ENCODE data around the gene SLC51B.
A peak's percentile ranks its signal among the peaks of the same experiment; 100 is the strongest.
"Not testable (repeated sequence)": the region's sequence is repeated elsewhere in the genome, so short reads cannot be mapped to it uniquely, and the experiment has no call there.

SLC51B gene
- 0 reads per million in 2 experiments for total RNA-seq

- no peak for DNase-seq (ENCODE audit: low read depth)
These were observed at the start of gene SLC51B for GRCh38 chr15:65044724-65045481. TSS of gene SLC51B (plus strand) at chr15:65045387. CDS start at chr15:65050005, 4,618 bp downstream.

DNA sequence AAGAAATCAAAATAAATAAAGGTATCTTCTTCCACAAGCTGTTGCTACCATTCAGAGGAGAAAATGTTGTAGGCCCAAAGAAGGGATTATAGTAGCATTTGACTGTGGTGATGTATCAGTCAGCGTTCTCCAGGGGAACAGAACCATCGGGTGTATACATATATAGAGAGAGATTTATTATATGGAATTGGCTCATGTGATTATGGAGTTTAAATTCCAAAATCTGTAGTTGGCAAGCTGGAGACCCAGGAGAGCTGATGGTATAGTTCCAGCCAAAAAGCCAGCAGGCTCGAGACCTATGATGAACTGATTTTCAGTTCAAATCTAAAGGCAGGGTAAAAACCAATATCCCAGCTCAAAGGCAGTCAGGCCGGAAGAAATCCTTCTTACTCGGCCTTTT, 48.1 kb upstream of the SLC51B start:
- no peak for DNase-seq (ENCODE audit: low read depth)

- DNase-seq (ENCODE audit: low read depth): no peak
These were observed 47.3 kb upstream of the SLC51B start for GRCh38 chr15:64997745-64998375.

GRCh38 chr15:65004993-65005392, 40.2 kb upstream of the SLC51B start:
- no peak for DNase-seq (ENCODE audit: low read depth)

- no peak for DNase-seq (ENCODE audit: low read depth)
These were observed 38.3 kb upstream of the SLC51B start for GRCh38 chr15:65006876-65007275.

- DNase-seq (ENCODE audit: low read depth): no peak
These were observed 36.2 kb upstream of the SLC51B start for GRCh38 chr15:65008983-65009382.

GRCh38 chr15:65011198-65011597, 34.0 kb upstream of the SLC51B start:
- DNase-seq (ENCODE audit: low read depth): not testable (repeated sequence)

GRCh38 chr15:65020419-65020818, 24.8 kb upstream of the SLC51B start:
- DNase-seq (ENCODE audit: low read depth): no peak

- no peak for DNase-seq (ENCODE audit: low read depth)
These were observed 23.7 kb upstream of the SLC51B start for GRCh38 chr15:65021488-65021887.

GRCh38 chr15:65026756-65027155, 18.4 kb upstream of the SLC51B start:
- DNase-seq (ENCODE audit: low read depth): no peak

DNA sequence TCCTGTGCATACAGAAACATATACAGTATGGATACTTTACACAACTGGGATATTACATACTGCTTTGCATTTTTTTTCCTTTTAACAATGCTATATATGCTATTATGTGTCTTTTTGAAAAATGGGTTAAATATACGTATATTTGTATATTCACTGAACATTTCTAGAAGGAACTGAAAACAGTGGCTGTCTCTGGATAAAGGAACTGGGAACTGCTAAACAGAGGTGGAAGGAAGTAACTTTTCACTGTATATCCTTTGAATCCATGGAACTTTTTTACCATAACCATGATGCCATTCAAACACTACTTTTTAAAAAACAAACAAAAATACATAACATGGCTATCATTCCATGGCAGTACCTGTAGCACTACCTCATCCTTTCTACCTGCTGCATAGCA, 17.6 kb upstream of the SLC51B start:
- no peak for DNase-seq (ENCODE audit: low read depth)

DNA sequence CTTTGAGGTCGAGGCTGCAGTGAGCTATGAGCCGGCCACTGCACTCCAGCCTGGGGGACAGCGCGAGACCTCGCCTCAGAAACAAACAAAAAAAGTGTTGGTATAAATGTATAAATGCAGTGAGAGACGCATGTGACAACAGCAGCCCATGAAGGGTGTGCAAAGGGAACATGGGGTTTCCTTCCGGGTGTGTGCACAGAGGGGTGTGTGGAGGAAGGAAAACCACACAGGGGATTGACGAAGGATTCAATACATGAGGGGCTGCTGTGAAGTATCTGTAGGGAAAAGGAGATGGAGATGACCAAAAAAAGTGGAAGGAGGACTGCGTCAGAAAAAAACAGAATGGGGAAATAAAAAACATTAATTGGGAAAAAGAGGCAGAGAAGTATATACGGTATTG, 16.8 kb upstream of the SLC51B start:
- no peak for DNase-seq (ENCODE audit: low read depth)

DNA sequence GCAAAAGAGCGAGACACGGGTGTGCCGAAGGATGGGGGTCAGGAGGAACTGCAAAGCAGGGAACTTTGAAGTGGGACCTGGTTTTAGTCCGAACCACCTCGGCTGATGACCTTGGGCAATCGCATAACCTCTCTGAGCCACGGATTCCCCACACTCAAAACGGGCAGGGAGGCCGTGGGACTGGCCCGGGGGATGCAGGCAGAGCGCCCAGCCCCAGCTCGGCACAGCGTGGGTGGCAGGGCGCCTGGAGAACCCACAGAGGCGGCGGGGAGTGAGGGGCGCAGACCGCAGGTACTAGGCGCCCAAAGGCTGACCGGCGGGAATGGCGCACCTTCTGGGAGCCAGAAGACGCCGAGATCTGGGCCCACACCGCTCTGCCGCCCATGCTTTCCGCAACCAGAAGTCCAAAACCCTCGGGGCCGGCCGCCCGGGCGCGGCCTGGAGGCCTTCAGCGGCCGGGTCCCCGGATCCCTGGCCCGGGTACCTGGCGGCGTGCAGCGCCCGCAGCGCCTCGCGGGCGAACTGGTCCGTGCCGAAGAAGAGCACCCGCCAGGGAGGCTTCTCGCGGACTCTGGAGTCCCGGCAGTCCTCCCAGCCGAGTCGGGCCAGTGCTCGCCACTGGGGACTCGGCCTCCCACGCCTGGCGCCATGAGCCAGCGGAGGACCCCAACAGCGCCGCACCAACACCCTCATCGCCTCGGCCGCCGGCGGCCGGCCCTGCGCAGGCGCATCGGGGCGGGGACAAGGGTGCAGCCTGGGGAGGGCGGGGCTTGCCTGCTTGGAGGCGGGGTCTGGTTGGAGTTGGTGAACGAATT, 16.1 kb upstream of the SLC51B start, which contains the start of gene MTFMT:
Gene MTFMT, minus strand, starts transcription at position 719 of the 815 bp plus-strand sequence. Its CDS starts 26 bp downstream, at position 693.
- peak; percentile 88 for DNase-seq (ENCODE audit: low read depth)

GRCh38 chr15:65029736-65030208, 15.4 kb upstream of the SLC51B start:
- no peak for DNase-seq (ENCODE audit: low read depth)

DNA sequence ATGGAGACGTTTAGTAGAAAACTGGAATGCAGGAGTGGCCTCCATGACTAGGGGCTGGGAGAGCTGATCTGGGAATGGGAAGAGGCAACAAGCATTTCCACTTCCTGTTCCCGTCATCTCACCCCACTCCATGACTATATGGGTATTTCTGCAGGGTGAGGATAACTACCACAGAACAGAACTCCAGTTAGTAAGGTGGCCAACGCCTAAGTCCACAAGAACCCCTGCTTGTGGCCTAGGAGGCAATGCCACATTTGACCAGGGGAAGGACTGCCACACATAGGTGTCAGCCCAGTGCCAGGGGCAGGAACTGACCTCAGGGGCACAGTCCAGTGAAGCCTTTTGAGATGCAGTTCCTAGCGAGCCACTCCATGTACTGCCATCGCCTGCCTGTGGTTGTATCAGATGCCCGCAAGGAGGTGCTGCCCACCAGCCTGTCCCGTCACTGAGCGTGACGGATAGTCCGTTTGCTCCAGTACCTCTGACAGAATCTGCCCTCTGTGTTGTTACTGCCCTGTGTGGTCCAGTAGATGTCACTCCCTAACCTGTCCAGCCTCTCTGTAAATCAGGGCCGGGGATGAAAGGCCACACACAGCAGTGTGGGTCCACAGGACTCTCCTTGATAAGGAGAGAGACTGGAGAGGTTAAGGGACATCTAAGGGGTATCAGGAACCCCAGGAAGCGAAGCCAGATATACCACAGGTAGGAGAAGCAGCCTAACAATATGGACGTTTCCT, 12.2 kb upstream of the SLC51B start:
- DNase-seq (ENCODE audit: low read depth): peak; percentile 10

- DNase-seq (ENCODE audit: low read depth): peak; percentile 12
These were observed 11.4 kb upstream of the SLC51B start for GRCh38 chr15:65033659-65034269.

DNA sequence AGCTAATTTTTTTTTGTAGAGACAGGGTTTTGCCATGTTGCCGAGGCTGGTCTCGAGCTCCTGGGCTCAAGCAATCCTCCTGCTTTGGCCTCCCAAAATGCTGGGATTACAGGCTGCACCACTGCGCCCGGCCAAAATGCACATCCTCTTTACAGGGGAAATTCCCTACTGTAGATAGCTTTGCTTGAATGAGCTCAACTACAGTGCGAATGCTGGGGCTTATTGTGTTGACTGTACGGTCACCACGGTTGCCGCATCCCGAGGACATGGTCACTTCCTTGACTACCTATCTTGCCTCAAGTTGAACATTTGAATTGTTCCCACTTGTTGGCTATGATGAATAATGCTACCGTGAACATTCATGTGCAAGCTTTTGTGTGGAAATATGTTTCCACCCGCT, 10.5 kb upstream of the SLC51B start:
- no peak for DNase-seq (ENCODE audit: low read depth)

GRCh38 chr15:65037309-65037708, 7.9 kb upstream of the SLC51B start:
- no peak for DNase-seq (ENCODE audit: low read depth)

DNA sequence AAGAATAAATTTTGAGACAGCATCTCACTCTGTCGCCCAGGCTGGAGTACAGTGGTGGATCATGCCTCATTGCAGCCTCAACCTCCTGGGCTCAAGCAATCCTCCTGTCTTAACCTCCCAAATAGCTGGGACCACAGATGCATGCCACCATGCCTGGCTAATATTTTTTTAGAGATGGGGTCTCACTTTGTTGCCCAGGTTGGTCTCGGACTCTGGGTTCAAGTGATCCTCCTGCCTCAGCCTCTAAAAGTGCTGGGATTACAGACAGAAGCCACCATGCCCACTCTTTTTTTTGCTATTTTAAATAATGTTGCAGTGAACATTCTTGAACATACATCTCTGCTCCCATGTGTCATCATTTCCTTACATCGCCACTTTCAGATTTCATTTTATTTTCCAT, 6.8 kb upstream of the SLC51B start:
- no peak for DNase-seq (ENCODE audit: low read depth)

DNA sequence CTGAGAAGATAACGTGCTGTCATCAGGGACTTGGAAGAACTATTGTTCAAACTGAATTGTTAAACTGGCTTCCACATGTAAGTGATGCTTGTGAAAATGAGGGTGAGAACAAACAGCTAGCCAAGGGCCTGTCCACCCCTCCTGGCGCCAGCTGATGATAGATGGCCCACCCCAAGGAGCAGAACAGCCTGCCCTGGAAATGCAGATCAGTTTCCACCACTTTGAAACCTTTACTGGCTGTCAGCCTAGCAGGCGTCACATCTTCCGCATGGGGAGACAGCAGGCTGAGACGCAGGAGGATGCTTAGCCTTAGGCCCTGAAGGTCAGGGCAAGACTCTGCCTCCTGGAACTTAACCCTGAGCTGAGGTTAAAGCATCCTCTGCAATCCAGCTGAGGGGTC, 6.4 kb upstream of the SLC51B start:
- no peak for DNase-seq (ENCODE audit: low read depth)

DNA sequence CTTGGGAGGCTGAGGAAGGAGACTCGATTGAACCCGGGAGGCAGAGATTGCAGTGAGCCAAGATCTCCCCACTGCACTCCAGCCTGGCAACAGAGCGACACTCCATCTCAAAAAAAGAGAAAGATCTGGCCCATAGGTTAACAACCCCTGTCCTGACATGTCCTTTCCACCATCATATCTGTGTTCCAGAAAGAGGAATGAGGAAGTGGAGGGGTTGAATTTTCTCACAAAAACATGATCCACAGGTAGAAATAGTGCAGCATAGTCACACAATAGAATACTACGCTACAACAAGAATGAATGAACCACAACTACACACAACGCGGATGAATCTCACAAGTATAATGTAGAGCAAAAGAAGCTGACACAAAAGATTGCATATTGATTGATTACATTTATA, 4.7 kb upstream of the SLC51B start:
- no peak for DNase-seq (ENCODE audit: low read depth)
